ENCODE measurements around the gene SPTLC3.

The SPTLC3 gene

DNA sequence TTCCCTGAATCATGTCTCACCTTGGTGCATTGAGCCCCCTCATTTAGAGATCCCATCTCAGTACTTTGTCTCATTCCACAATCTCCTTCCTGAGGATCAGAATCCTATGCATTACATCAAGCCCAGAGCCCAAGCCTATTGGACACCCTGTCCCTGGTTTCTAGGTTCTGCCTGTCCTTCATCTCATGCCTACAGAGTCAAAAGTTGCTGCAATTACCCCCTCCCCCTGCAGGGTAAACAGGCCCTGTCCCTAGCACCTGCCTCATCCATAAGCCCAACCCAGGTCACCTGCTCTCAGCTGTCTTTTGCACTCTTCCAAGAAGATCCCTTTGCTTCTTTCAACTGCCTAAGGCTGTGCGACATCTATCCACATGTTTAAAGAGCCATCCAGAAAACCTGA, 93.9 kb downstream of the SPTLC3 start:
- TF ChIP-seq CEBPB (IDR thresholded peaks at IDR 0.05) (no peak), CREB1 (IDR thresholded peaks at IDR 0.05; ENCODE audit: low read depth) (no peak), YY1 (IDR thresholded peaks at IDR 0.05; ENCODE audit: low read depth) (no peak), FOXM1 (IDR thresholded peaks at IDR 0.05; ENCODE audit: borderline replicate concordance, low read depth) (no peak), TAF1 (IDR thresholded peaks at IDR 0.05; ENCODE audit: low read depth) (no peak), RAD21 (IDR thresholded peaks at IDR 0.05; ENCODE audit: low read depth) (no peak), ZBTB7A (IDR thresholded peaks at IDR 0.05; ENCODE audit: low read depth) (no peak)
- TF ChIP-seq, protein P1, sequence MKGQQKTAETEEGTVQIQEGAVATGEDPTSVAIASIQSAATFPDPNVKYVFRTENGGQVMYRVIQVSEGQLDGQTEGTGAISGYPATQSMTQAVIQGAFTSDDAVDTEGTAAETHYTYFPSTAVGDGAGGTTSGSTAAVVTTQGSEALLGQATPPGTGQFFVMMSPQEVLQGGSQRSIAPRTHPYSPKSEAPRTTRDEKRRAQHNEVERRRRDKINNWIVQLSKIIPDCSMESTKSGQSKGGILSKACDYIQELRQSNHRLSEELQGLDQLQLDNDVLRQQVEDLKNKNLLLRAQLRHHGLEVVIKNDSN (IDR thresholded peaks at IDR 0.05): no peak

DNA sequence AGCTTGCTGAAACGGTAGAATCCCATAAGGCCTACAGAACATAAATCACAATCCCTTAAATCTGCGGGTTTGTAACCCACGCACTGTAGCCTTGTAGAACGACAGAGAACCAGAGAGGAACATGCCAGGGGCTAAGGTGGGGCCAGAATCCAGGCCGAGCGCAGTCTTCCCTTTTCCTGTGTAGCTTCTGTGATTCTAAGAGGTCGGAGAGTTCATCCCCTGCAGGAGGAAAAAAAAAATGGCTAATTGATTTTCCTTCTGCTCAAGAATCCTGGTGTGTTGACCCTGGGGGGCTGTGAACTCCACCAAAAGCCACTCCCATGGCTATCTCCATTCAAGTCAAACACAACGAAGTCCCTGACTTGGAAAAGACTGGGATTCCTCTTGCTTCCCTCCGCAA, 96.3 kb downstream of the SPTLC3 start:
- TF ChIP-seq TCF12 (IDR thresholded peaks at IDR 0.05; ENCODE audit: low read depth): no peak
- no peak for TF ChIP-seq TAF1 (IDR thresholded peaks at IDR 0.05; ENCODE audit: low read depth)
- TF ChIP-seq FOXM1 (IDR thresholded peaks at IDR 0.05; ENCODE audit: borderline replicate concordance, low read depth): no peak
- no peak for TF ChIP-seq NFIC (IDR thresholded peaks at IDR 0.05)
- TF ChIP-seq CREB1 (IDR thresholded peaks at IDR 0.05; ENCODE audit: low read depth): no peak
- TF ChIP-seq, protein P1 (IDR thresholded peaks at IDR 0.05): no peak
- TF ChIP-seq ZBTB7A (IDR thresholded peaks at IDR 0.05; ENCODE audit: low read depth): no peak
- no peak for TF ChIP-seq MAX (IDR thresholded peaks at IDR 0.05)
- TF ChIP-seq YY1 (IDR thresholded peaks at IDR 0.05; ENCODE audit: low read depth): no peak
- TF ChIP-seq CEBPB (IDR thresholded peaks at IDR 0.05): no peak
- no peak for TF ChIP-seq EGR1 (IDR thresholded peaks at IDR 0.05)

DNA sequence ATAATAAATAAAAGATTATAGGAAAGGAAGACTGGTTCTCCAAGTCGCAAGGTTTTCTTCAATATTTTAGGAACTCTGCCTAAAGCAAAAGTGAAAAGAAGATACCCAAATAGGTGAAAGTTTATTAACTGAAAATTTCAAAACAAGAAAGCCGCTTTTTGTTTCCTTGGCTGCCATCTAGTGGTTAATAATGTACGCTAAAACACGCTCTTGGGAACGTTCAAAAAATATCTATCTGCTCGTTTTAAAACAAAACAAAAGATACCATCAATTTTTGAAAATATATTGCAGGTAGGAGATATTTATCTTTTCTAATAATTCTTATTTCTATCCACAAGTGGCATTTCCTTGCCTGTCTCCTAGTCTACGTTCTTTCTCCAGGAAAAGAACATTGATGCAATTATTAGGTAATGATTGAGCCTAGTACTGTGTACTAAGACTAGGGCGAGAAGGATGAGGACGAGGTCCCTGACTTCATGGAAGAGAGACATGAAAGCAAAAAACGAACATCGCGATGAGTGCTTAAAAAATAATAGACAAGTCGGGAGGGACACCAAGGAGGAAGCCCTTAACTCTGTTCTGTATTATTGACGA, 97.2 kb downstream of the SPTLC3 start:
- no peak for TF ChIP-seq CEBPB (IDR thresholded peaks at IDR 0.05)
- no peak for TF ChIP-seq ZBTB7A (IDR thresholded peaks at IDR 0.05; ENCODE audit: low read depth)
- peak; percentile 84 for TF ChIP-seq RAD21 (IDR thresholded peaks at IDR 0.05; ENCODE audit: low read depth)
- TF ChIP-seq REST (IDR thresholded peaks at IDR 0.05; ENCODE audit: low read depth): no peak
- TF ChIP-seq EGR1 (IDR thresholded peaks at IDR 0.05): no peak
- TF ChIP-seq, protein P1 (IDR thresholded peaks at IDR 0.05): no peak
- no peak for TF ChIP-seq NFIC (IDR thresholded peaks at IDR 0.05)

- TF ChIP-seq NFIC (IDR thresholded peaks at IDR 0.05) (no peak), REST (IDR thresholded peaks at IDR 0.05; ENCODE audit: low read depth) (no peak), TCF12 (IDR thresholded peaks at IDR 0.05; ENCODE audit: low read depth) (no peak), EP300 (IDR thresholded peaks at IDR 0.05; ENCODE audit: borderline replicate concordance) (no peak), RAD21 (IDR thresholded peaks at IDR 0.05; ENCODE audit: low read depth) (no peak), TAF1 (IDR thresholded peaks at IDR 0.05; ENCODE audit: low read depth) (no peak), YY1 (IDR thresholded peaks at IDR 0.05; ENCODE audit: low read depth) (no peak), ZBTB7A (IDR thresholded peaks at IDR 0.05; ENCODE audit: low read depth) (no peak), CREB1 (IDR thresholded peaks at IDR 0.05; ENCODE audit: low read depth) (no peak), TEAD4 (IDR thresholded peaks at IDR 0.05) (no peak), MAX (IDR thresholded peaks at IDR 0.05) (no peak)
- TF ChIP-seq, protein P1 (IDR thresholded peaks at IDR 0.05): no peak
These were observed 100.9 kb downstream of the SPTLC3 start for GRCh38 chr20:13109658-13110057.

GRCh38 chr20:13110796-13111195, 102.0 kb downstream of the SPTLC3 start:
- no peak for TF ChIP-seq REST (IDR thresholded peaks at IDR 0.05; ENCODE audit: low read depth)
- no peak for TF ChIP-seq TEAD4 (IDR thresholded peaks at IDR 0.05)
- TF ChIP-seq NFIC (IDR thresholded peaks at IDR 0.05): no peak
- TF ChIP-seq EP300 (IDR thresholded peaks at IDR 0.05; ENCODE audit: borderline replicate concordance): no peak

Measured in Ishikawa (cell line).